SK-N-SH treated with all-trans-retinoic acid at 6 μM for 48 hours (cell line): ENCODE data around the gene BRME1.

Experiments
- ATAC-seq: fragments of 200-7000 bp; cut with Tn5 transposase; 3 replicates; pipeline ENCODE4 v1.9.1; 2020; ENCODE audit warnings: mild to moderate bottlenecking, moderate library complexity
- ARNTL ChIP-seq: fragments of 450-650 bp; formaldehyde crosslinking; IDR thresholded peaks from 2 replicates; pipeline ENCODE4 v1.5.0; 2020; ENCODE audit warnings: low read depth, mild to moderate bottlenecking, moderate library complexity, borderline replicate concordance
- BACH2 ChIP-seq: fragments of 250-450 bp; sonication (Bioruptor Pico); IDR thresholded peaks from 2 replicates; pipeline ENCODE4 v1.9.0; 2021; ENCODE audit warnings: mild to moderate bottlenecking, borderline replicate concordance
- CREB5 ChIP-seq: fragments of 250-450 bp; sonication (Bioruptor Pico); IDR thresholded peaks from 2 replicates; pipeline ENCODE4 v1.5.1; 2020; ENCODE audit warnings: low read depth, mild to moderate bottlenecking, moderate library complexity
- CSDC2 ChIP-seq: fragments of 250-450 bp; sonication (Bioruptor Pico); IDR thresholded peaks from 2 replicates; pipeline ENCODE4 v1.5.0; 2020; ENCODE audit warnings: mild to moderate bottlenecking, moderate library complexity
- ESRRG ChIP-seq: fragments of 250-450 bp; sonication (Bioruptor Pico); IDR thresholded peaks from 2 replicates; pipeline ENCODE4 v1.6.1; 2021; ENCODE audit warnings: mild to moderate bottlenecking
- GLIS3 ChIP-seq: fragments of 250-450 bp; sonication (Bioruptor Pico); IDR thresholded peaks from 2 replicates; pipeline ENCODE4 v1.5.0; 2020; ENCODE audit warnings: mild to moderate bottlenecking, moderate library complexity
- ISL1 ChIP-seq: fragments of 250-450 bp; sonication (Bioruptor Pico); IDR thresholded peaks from 2 replicates; pipeline ENCODE4 v2.1.2; 2022; ENCODE audit warnings: mild to moderate bottlenecking, moderate library complexity
- OSR1 ChIP-seq: fragments of 250-450 bp; sonication (Bioruptor Pico); IDR thresholded peaks from 2 replicates; pipeline ENCODE4 v1.8.0; 2022; ENCODE audit warnings: moderate library complexity, mild to moderate bottlenecking, inconsistent platforms
- PPARA ChIP-seq: fragments of 250-450 bp; sonication (Bioruptor Pico); IDR thresholded peaks from 2 replicates; pipeline ENCODE4 v1.5.0; 2020; ENCODE audit warnings: mild to moderate bottlenecking, borderline replicate concordance
- RARB ChIP-seq: fragments of 250-450 bp; sonication (Bioruptor Pico); IDR thresholded peaks from 2 replicates; pipeline ENCODE4 v1.8.0; 2021; ENCODE audit warnings: mild to moderate bottlenecking, moderate library complexity
- SNAI2 ChIP-seq: fragments of 250-450 bp; sonication (Bioruptor Pico); IDR thresholded peaks from 2 replicates; pipeline ENCODE4 v1.5.0; 2020; ENCODE audit warnings: mild to moderate bottlenecking, moderate library complexity
- TCF4 ChIP-seq: fragments of 250-450 bp; sonication (Bioruptor Pico); IDR thresholded peaks from 2 replicates; pipeline ENCODE4 v1.8.0; 2021; ENCODE audit warnings: mild to moderate bottlenecking, moderate library complexity, borderline replicate concordance
- TOX ChIP-seq: fragments of 250-450 bp; sonication (Bioruptor Pico); IDR thresholded peaks from 2 replicates; pipeline ENCODE4 v1.8.0; 2021; ENCODE audit warnings: mild to moderate bottlenecking, moderate library complexity, borderline replicate concordance
- ZC3H10 ChIP-seq: fragments of 250-450 bp; sonication (Bioruptor Pico); IDR thresholded peaks from 2 replicates; pipeline ENCODE4 v1.5.1; 2021; ENCODE audit warnings: mild to moderate bottlenecking, moderate library complexity
- ZFP3 ChIP-seq: fragments of 250-450 bp; sonication (Bioruptor Pico); IDR thresholded peaks from 2 replicates; pipeline ENCODE4 v1.5.0; 2020; ENCODE audit warnings: mild to moderate bottlenecking, moderate library complexity
- ZFP30 ChIP-seq: fragments of 450-650 bp; formaldehyde crosslinking; IDR thresholded peaks from 2 replicates; pipeline ENCODE4 v1.5.0; 2022; ENCODE audit warnings: mild to moderate bottlenecking, moderate library complexity
- ZNF565 ChIP-seq: fragments of 450-650 bp; formaldehyde crosslinking; conservative IDR thresholded peaks from 2 replicates; pipeline ENCODE4 v1.5.0; 2020; ENCODE audit warnings: low read depth, mild to moderate bottlenecking, moderate library complexity
- ZNF70 ChIP-seq: fragments of 450-650 bp; formaldehyde crosslinking; IDR thresholded peaks from 2 replicates; pipeline ENCODE4 v1.5.0; 2020; ENCODE audit warnings: mild to moderate bottlenecking, moderate library complexity
- ZNF8 ChIP-seq: fragments of 450-650 bp; formaldehyde crosslinking; IDR thresholded peaks from 2 replicates; pipeline ENCODE4 v1.5.0; 2020; ENCODE audit warnings: mild to moderate bottlenecking, moderate library complexity
- TF ChIP-seq, protein P1 (sequence below): fragments of 250-450 bp; sonication (Bioruptor Pico); IDR thresholded peaks from 2 replicates; pipeline ENCODE4 v1.5.1; 2021; ENCODE audit warnings: mild to moderate bottlenecking, moderate library complexity
- TF ChIP-seq, protein P2 (sequence below): fragments of 250-450 bp; sonication (Bioruptor Pico); IDR thresholded peaks from 2 replicates; pipeline ENCODE4 v1.8.0; 2021; ENCODE audit warnings: low read depth, mild to moderate bottlenecking, moderate library complexity, borderline replicate concordance
- TF ChIP-seq, protein P3 (sequence below): fragments of 250-450 bp; sonication (Bioruptor Pico); IDR thresholded peaks from 2 replicates; pipeline ENCODE4 v1.8.0; 2020; ENCODE audit warnings: mild to moderate bottlenecking, moderate library complexity, borderline replicate concordance

The BRME1 gene

DNA sequence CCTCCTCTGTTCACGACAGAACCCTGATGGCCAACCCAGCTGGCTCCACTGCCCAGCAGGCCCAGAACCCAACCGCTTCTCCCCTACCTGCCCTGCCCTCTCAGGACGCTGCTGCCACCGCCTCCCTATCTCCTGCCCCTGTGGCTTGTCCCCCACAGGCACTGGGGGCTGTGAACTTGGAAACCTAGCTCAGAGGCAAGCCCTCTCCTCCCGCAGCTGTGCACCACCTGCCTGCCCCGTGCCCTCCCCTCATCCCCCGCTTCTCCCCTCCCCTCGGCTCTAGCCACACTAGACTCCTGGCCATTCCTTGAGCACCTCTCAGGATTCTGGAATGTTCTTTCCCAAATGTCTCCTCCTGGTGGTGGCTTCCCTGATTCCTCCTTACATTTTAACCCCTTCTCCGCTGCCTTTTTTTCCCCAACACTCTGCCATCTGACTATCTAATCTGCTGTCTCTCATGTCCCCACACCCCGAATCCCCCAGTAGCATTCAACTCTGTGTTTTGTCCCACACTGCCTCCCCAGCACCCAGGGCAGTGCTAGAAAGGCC lies 22.3 kb downstream of the BRME1 start:
- TF ChIP-seq, protein P1, sequence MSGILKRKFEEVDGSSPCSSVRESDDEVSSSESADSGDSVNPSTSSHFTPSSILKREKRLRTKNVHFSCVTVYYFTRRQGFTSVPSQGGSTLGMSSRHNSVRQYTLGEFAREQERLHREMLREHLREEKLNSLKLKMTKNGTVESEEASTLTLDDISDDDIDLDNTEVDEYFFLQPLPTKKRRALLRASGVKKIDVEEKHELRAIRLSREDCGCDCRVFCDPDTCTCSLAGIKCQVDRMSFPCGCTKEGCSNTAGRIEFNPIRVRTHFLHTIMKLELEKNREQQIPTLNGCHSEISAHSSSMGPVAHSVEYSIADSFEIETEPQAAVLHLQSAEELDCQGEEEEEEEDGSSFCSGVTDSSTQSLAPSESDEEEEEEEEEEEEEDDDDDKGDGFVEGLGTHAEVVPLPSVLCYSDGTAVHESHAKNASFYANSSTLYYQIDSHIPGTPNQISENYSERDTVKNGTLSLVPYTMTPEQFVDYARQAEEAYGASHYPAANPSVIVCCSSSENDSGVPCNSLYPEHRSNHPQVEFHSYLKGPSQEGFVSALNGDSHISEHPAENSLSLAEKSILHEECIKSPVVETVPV (CRISPR knock-in tag): no peak
- no peak for TF ChIP-seq SNAI2
- no peak for TF ChIP-seq BACH2 (CRISPR knock-in tag)
- no peak for TF ChIP-seq PPARA (CRISPR knock-in tag)
- no peak for TF ChIP-seq TOX
- no peak for TF ChIP-seq OSR1 (CRISPR knock-in tag)
- TF ChIP-seq ZNF565: no peak
- TF ChIP-seq TCF4 (CRISPR knock-in tag): no peak
- TF ChIP-seq, protein P2, sequence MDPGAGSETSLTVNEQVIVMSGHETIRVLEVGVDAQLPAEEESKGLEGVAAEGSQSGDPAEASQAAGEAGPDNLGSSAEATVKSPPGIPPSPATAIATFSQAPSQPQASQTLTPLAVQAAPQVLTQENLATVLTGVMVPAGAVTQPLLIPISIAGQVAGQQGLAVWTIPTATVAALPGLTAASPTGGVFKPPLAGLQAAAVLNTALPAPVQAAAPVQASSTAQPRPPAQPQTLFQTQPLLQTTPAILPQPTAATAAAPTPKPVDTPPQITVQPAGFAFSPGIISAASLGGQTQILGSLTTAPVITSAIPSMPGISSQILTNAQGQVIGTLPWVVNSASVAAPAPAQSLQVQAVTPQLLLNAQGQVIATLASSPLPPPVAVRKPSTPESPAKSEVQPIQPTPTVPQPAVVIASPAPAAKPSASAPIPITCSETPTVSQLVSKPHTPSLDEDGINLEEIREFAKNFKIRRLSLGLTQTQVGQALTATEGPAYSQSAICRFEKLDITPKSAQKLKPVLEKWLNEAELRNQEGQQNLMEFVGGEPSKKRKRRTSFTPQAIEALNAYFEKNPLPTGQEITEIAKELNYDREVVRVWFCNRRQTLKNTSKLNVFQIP (CRISPR knock-in tag): no peak
- TF ChIP-seq ZFP30 (CRISPR knock-in tag): no peak
- no peak for TF ChIP-seq GLIS3
- no peak for TF ChIP-seq CSDC2 (CRISPR knock-in tag)
- TF ChIP-seq ARNTL (CRISPR knock-in tag): no peak
- no peak for TF ChIP-seq ESRRG (CRISPR knock-in tag)
- TF ChIP-seq ISL1: no peak
- no peak for TF ChIP-seq ZFP3
- TF ChIP-seq ZNF70: no peak
- no peak for TF ChIP-seq ZC3H10 (CRISPR knock-in tag)
- TF ChIP-seq, protein P3, sequence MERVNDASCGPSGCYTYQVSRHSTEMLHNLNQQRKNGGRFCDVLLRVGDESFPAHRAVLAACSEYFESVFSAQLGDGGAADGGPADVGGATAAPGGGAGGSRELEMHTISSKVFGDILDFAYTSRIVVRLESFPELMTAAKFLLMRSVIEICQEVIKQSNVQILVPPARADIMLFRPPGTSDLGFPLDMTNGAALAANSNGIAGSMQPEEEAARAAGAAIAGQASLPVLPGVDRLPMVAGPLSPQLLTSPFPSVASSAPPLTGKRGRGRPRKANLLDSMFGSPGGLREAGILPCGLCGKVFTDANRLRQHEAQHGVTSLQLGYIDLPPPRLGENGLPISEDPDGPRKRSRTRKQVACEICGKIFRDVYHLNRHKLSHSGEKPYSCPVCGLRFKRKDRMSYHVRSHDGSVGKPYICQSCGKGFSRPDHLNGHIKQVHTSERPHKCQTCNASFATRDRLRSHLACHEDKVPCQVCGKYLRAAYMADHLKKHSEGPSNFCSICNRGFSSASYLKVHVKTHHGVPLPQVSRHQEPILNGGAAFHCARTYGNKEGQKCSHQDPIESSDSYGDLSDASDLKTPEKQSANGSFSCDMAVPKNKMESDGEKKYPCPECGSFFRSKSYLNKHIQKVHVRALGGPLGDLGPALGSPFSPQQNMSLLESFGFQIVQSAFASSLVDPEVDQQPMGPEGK (CRISPR knock-in tag): no peak
- ATAC-seq: no peak

DNA sequence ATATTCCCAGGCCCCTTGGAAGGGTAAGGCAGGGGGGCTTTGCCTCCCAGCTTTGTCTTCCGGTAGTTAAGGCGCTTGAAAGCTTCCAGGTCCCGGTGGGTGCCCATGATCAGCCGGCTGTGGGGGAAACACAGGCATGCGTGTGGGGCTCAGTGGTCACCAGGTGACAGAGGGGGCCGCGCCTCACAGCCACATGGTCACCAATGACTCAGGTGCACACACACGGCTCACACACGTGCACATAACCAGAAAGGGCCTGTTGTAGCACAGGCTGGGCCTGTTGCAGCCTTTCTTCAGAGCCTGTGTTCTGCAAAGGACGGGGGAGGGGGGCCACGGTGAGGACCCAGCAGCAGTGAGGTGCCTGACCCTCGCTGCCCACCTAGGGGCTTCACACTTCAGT lies 23.1 kb downstream of the BRME1 start:
- no peak for TF ChIP-seq ZNF70
- no peak for TF ChIP-seq CREB5 (CRISPR knock-in tag)
- TF ChIP-seq ESRRG (CRISPR knock-in tag): no peak
- TF ChIP-seq ARNTL (CRISPR knock-in tag): no peak

GRCh38 chr19:13882419-13882795 lies 23.5 kb downstream of the BRME1 start:
- ATAC-seq: no peak
- TF ChIP-seq TOX: no peak
- TF ChIP-seq TCF4 (CRISPR knock-in tag): no peak
- no peak for TF ChIP-seq ESRRG (CRISPR knock-in tag)
- no peak for TF ChIP-seq ZC3H10 (CRISPR knock-in tag)
- TF ChIP-seq, protein P1 (CRISPR knock-in tag): no peak
- TF ChIP-seq, protein P3 (CRISPR knock-in tag): no peak
- no peak for TF ChIP-seq RARB (CRISPR knock-in tag)
- no peak for TF ChIP-seq BACH2 (CRISPR knock-in tag)
- TF ChIP-seq ARNTL (CRISPR knock-in tag): no peak
- TF ChIP-seq ZFP3: no peak
- no peak for TF ChIP-seq ZNF8 (CRISPR knock-in tag)
- no peak for TF ChIP-seq ZNF565
- no peak for TF ChIP-seq CREB5 (CRISPR knock-in tag)
- TF ChIP-seq OSR1 (CRISPR knock-in tag): no peak
- TF ChIP-seq, protein P2 (CRISPR knock-in tag): no peak

More for the DNA sequence above, 23.1 kb downstream of the BRME1 start:
- ATAC-seq: no peak
